Activated CD8-positive, alpha-beta memory T cell treated with anti-CD3 and anti-CD28 coated beads, Interleukin-2, amount 10 ng/mL, durations not matched to agents 7 days and 5 days (primary cell): ENCODE measurements around the gene PLEKHA1. TPM values are rescaled to one million over a fixed set of nuclear protein-coding genes. Genes with fewer than 3 reads are reported as not detected.

Experiments
- ATAC-seq: fragments of 150-1000 bp; cut with Tn5 transposase; one replicate; pipeline ENCODE4 v1.10.0; 2021; ENCODE audit warnings: moderate library complexity
- CTCF ChIA-PET: fragments of 350-600 bp; sonication (Branson Sonifier 250); formaldehyde crosslinking; loops from one replicate; lab custom pipeline; 2021; ENCODE audit warnings: antibody characterized with exemption; lab: Charles Lee
- DNase-seq: peaks from one replicate; pipeline ENCODE4 v3.0.0-alpha.2; 2020
- H3K27ac Mint-ChIP-seq: one replicate; pipeline ENCODE4 v1.8.0; 2021; ENCODE audit warnings: mild to moderate bottlenecking, mixed read lengths
- H3K27me3 Mint-ChIP-seq: one replicate; pipeline ENCODE4 v1.8.0; 2021; ENCODE audit warnings: mixed read lengths
- H3K36me3 Mint-ChIP-seq: one replicate; pipeline ENCODE4 v1.8.0; 2021; ENCODE audit warnings: mild to moderate bottlenecking, mixed read lengths
- H3K4me1 Mint-ChIP-seq: one replicate; pipeline ENCODE4 v1.8.0; 2021; ENCODE audit warnings: mixed read lengths
- H3K4me3 Mint-ChIP-seq: one replicate; pipeline ENCODE4 v1.8.0; 2021; ENCODE audit warnings: mild to moderate bottlenecking, moderate library complexity, mixed read lengths
- H3K9me3 Mint-ChIP-seq: one replicate; pipeline ENCODE4 v1.8.0; 2022; ENCODE audit warnings: low read depth, mixed read lengths
- microRNA-seq: library from miRNA; unstranded; fragments of <30 nt; microRNA quantifications from one replicate; pipeline ENCODE4 v1.2.0, GENCODE V29; 2022
- total RNA-seq, 2 experiments: library from RNA; stranded (reverse); gene quantifications; one replicate each; pipeline ENCODE4 v1.2.3, GENCODE V29; 2021

The PLEKHA1 gene
- total RNA-seq, 2 experiments from 2014 or later = 5.3 to 7.2 TPM

- Mint-ChIP-seq H3K36me3 (no peaks in the 10 kb centered on the region), H3K4me3 (no peak overlapping the region), H3K27me3 (peaks cover 42% of the 10 kb centered on the region), H3K4me1 (peaks cover 7% of the 10 kb centered on the region), H3K9me3 (no peaks in the 10 kb centered on the region), H3K27ac (no peak overlapping the region)
- CTCF ChIA-PET = no interaction called here
- DNase-seq (no peak), ATAC-seq (no peak)
Measured at GRCh38 chr10:122476333-122476695, 101.8 kb downstream of the PLEKHA1 start.

GRCh38 chr10:122477436-122477835 lies 102.9 kb downstream of the PLEKHA1 start:
- Mint-ChIP-seq H3K27ac (no peak overlapping the region), H3K4me1 (peaks cover 7% of the 10 kb centered on the region), H3K4me3 (no peak overlapping the region), H3K36me3 (peaks cover 1% of the 10 kb centered on the region), H3K9me3 (no peaks in the 10 kb centered on the region), H3K27me3 (peaks cover 43% of the 10 kb centered on the region)
- ATAC-seq = no peak
- CTCF ChIA-PET = no interaction called here
- no peak for DNase-seq

GRCh38 chr10:122478971-122479370 lies 104.5 kb downstream of the PLEKHA1 start:
- Mint-ChIP-seq H3K27me3 (peaks cover 38% of the 10 kb centered on the region), H3K9me3 (no peaks in the 10 kb centered on the region), H3K36me3 (peaks cover 1% of the 10 kb centered on the region), H3K4me3 (no peak overlapping the region), H3K4me1 (peaks cover 7% of the 10 kb centered on the region), H3K27ac (no peak overlapping the region)
- DNase-seq (no peak), ATAC-seq (no peak)
- CTCF ChIA-PET = interaction anchor here (1.2 kb wide), 1 partner anchor 41 kb away, joined by 3 read pairs; no protein-coding TSS in a partner anchor

GRCh38 chr10:122480146-122480833 lies 105.8 kb downstream of the PLEKHA1 start:
- H3K4me3 Mint-ChIP-seq = no peak overlapping the region
- ATAC-seq (no peak), DNase-seq (no peak)
- peaks cover 1% of the 10 kb centered on the region for H3K36me3 Mint-ChIP-seq
- no peak overlapping the region for H3K27ac Mint-ChIP-seq
- H3K27me3 Mint-ChIP-seq = peaks cover 31% of the 10 kb centered on the region
- no peaks in the 10 kb centered on the region for H3K4me1 Mint-ChIP-seq
- no peaks in the 10 kb centered on the region for H3K9me3 Mint-ChIP-seq
- CTCF ChIA-PET = no interaction called here

- no peak for DNase-seq
- Mint-ChIP-seq H3K9me3 (no peaks in the 10 kb centered on the region), H3K27me3 (peaks cover 28% of the 10 kb centered on the region), H3K27ac (no peak overlapping the region), H3K4me1 (no peaks in the 10 kb centered on the region), H3K4me3 (no peak overlapping the region), H3K36me3 (peaks cover 1% of the 10 kb centered on the region)
- CTCF ChIA-PET = no interaction called here
- ATAC-seq = no peak
Measured at GRCh38 chr10:122481296-122482056, 107.0 kb downstream of the PLEKHA1 start.

Small RNA genes lying within 50 kb of the gene (microRNA-seq; reads per million reads assigned to microRNA genes)
- gene MIR3941 = not detected

Other genes with a start within 250 kb of the PLEKHA1 start
- gene BTBD16, start 103.4 kb upstream of the PLEKHA1 start, total RNA-seq = not detected
- gene ARMS2, start 79.9 kb downstream of the PLEKHA1 start, total RNA-seq = not detected
- gene HTRA1, start 86.8 kb downstream of the PLEKHA1 start, total RNA-seq = not detected
- gene DMBT1, start 186.0 kb downstream of the PLEKHA1 start, total RNA-seq = not detected